ENCODE results near the gene RIPK3.

Gene RIPK3

GRCh38 chr14:24322672-24323071 lies 17.1 kb downstream of the RIPK3 start:
- H3K4me3 ChIP-seq = no peak overlapping the region
- no peak for DNase-seq (ENCODE audit: low spot score)
- no peak for TF ChIP-seq CTCF (IDR thresholded peaks at IDR 0.05)
- no peak overlapping the region for H3K27ac ChIP-seq

DNA sequence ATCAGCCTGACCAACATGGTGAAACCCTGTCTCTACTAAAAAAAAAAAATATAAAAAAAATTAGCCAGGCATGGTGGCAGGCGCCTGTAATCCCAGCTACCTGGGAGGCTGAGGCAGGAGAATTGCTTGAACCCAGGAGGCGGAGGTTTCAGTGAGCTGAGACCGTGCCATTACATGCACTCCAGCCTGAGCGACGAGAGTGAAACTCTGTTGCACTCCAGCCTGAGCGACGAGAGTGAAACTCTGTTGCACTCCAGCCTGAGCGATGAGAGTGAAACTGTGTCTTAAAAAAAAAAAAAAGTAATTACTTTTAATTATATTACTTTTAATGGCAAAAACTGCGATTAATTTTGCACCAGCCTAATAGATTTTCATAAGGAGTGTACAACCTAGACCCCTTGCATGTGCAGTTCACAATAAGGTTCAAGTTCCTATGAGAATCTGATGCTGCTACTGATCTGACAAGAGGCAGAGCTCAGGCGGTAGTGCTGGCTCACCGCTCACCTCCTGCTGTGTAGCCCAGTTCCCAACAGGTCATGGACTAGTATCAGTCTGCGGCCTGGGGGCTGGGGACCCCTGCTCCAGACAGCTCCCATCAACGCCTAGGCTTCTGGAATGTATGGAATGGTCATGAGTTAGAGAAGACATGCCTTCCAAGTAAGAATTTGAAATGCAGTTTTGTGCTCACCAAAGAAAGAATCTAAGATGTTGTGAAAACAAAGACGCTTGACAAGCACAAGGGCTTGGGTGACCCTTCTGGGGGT lies 18.4 kb downstream of the RIPK3 start:
- TF ChIP-seq CTCF (IDR thresholded peaks at IDR 0.05) = no peak

DNA sequence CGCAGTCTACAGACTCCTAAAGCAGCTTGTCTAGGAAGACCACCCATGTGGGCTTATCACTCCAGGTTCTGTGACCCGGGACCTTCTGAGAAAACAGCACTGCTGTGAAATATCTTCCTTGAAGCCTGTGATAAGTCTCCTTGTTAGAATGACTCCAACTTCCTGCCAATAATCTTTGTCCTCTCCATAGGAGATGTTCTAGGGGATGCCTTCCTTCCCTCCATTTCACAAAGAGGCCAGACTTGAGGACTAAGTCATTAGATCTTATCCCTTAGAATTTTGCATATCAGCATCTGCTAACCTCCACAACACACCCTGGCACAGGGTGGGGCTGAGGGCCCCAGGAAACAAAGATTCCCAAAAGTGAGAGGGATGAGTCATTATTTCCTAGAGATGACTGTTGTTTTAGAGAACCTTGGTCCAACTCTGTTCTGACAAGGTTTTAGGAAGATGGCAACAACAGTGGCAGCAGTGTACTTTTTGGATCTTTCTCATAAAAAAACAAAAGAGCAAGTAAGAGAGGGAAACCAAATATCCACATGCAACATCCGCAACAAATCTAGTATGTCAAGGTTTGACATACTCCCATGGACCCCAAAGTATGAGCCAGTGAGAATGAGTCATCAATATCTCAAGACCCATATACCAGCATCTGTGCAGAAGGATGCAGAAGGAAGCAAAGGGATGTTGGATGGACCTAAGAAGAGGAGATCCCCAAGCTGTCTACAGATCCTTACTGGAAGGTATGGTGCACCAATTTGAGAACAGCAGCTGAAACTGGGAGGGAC lies 22.5 kb downstream of the RIPK3 start:
- Histone ChIP-seq H3K27ac (no peak overlapping the region), H3K4me3 (no peak overlapping the region)
- no peak for TF ChIP-seq CTCF (IDR thresholded peaks at IDR 0.05)
- no peak for DNase-seq (ENCODE audit: low spot score)

More for the DNA sequence above, 18.4 kb downstream of the RIPK3 start:
- H3K4me3 ChIP-seq = no peak overlapping the region
- DNase-seq (ENCODE audit: low spot score) = no peak
- H3K27ac ChIP-seq = no peak overlapping the region

DNA sequence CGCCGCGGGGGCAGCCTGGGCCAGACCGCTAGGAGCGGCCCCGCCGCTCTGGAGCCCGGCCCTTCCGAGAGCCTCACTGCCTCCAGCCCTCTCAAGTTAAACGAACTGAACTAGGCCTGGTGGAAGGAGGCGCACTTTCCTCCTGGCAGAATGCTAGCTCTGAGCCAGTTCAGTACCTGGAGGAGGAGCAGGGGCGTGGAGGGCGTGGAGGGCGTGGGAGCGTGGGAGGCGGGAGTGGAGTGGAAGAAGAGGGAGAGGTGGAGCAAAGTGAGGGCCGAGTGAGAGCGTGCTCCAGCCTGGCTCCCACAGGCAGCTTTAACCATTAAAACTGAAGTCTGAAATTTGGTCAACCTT lies 23.2 kb downstream of the RIPK3 start:
- no peak for DNase-seq (ENCODE audit: low spot score)
- TF ChIP-seq CTCF (IDR thresholded peaks at IDR 0.05) = no peak
- Histone ChIP-seq H3K4me3 (peak overlapping the region; percentile 45), H3K27ac (peak overlapping the region in 1 of 2 donors; percentile 65)

DNA sequence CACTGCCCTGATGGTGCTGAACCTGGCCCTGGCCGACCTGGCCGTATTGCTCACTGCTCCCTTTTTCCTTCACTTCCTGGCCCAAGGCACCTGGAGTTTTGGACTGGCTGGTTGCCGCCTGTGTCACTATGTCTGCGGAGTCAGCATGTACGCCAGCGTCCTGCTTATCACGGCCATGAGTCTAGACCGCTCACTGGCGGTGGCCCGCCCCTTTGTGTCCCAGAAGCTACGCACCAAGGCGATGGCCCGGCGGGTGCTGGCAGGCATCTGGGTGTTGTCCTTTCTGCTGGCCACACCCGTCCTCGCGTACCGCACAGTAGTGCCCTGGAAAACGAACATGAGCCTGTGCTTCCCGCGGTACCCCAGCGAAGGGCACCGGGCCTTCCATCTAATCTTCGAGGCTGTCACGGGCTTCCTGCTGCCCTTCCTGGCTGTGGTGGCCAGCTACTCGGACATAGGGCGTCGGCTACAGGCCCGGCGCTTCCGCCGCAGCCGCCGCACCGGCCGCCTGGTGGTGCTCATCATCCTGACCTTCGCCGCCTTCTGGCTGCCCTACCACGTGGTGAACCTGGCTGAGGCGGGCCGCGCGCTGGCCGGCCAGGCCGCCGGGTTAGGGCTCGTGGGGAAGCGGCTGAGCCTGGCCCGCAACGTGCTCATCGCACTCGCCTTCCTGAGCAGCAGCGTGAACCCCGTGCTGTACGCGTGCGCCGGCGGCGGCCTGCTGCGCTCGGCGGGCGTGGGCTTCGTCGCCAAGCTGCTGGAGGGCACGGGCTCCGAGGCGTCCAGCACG lies 23.8 kb downstream of the RIPK3 start:
- no peak for TF ChIP-seq CTCF (IDR thresholded peaks at IDR 0.05)
- Histone ChIP-seq H3K4me3 (peak overlapping the region; percentile 45), H3K27ac (peak overlapping the region in 1 of 2 donors; percentile 65)
- DNase-seq (ENCODE audit: low spot score) = no peak

DNA sequence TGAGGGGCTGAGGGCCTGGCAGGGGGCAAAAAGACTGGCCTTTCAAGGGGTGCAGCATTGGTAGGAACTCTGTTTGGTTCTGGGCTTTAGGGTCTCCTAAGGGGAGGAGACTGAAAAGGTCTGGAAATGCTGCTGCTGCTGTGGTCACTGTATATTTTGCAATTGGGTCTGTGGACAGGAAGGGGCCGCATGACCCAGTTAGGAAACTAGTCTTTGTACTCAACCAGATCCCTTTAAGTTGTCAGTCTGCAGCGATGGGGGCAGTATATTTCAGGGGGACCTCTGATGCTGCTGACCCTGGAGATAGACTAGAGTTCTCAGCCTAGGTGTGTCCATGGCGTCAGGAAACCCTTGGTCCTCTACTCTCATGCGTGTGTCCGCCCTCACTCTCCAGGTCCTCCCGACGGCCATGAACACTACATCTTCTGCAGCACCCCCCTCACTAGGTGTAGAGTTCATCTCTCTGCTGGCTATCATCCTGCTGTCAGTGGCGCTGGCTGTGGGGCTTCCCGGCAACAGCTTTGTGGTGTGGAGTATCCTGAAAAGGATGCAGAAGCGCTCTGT lies 24.5 kb downstream of the RIPK3 start:
- H3K27ac ChIP-seq = peak overlapping the region in 1 of 2 donors; percentile 65
- H3K4me3 ChIP-seq = no peak overlapping the region
- DNase-seq (ENCODE audit: low spot score) = no peak
- TF ChIP-seq CTCF (IDR thresholded peaks at IDR 0.05) = no peak

All from coronary artery (tissue), 2 donors.